Mucosa of descending colon (tissue), 3 donors: ENCODE data around the gene ANKRD42. TPM values are rescaled to one million over a fixed set of nuclear protein-coding genes. Genes with fewer than 3 reads are reported as not detected.

Experiments
- ATAC-seq: fragments of 200-7000 bp; cut with Tn5 transposase; one replicate; pipeline ENCODE4 v1.9.1; 2020; ENCODE audit warnings: mild to moderate bottlenecking, moderate library complexity
- DNase-seq, 3 donors: peaks; one replicate each; pipeline ENCODE4 v3.0.0-alpha.2; 2020
- H3K36me3 ChIP-seq: fragments of 200-600 bp; one replicate; pipeline ENCODE4 v1.8.0; 2021; ENCODE audit warnings: low read depth, mild to moderate bottlenecking
- H3K4me1 ChIP-seq: fragments of 200-600 bp; one replicate; pipeline ENCODE4 v1.8.0; 2021; ENCODE audit warnings: low read depth, mild to moderate bottlenecking
- H3K4me3 ChIP-seq: fragments of 200-600 bp; one replicate; pipeline ENCODE4 v1.8.0; 2021; ENCODE audit warnings: mild to moderate bottlenecking
- H3K9me3 ChIP-seq: fragments of 200-600 bp; one replicate; pipeline ENCODE4 v1.8.0; 2021; ENCODE audit warnings: mild to moderate bottlenecking
- CTCF ChIP-seq: fragments of 200-600 bp; IDR thresholded peaks from one replicate; pipeline ENCODE4 v1.8.0; 2022; ENCODE audit warnings: antibody characterized with exemption, mild to moderate bottlenecking
- intact Hi-C, 2 donors: fragments of 100-400 bp; cut with DNase I in 1 of 2; cut with micrococcal nuclease in 1 of 2; formaldehyde crosslinking; loops; one replicate each; pipeline versions ENCODE4 v1.11.0 to v1.11.1; 2022; cut with DNase I, micrococcal nuclease
- total RNA-seq, 3 donors: library from RNA; stranded (reverse); fragmentation: NEBNext Ultra II Directional in 2 of 3; extraction: Animal tissue kit (Norgen Biotek cat#: 25700) in 2 of 3; gene quantifications; one replicate each; pipeline versions ENCODE4 v1.2.1 to v1.2.4, GENCODE V29; 2021 to 2023
- donor health status: DM: no; HTN: no; CAD: no; lungs with moderate emphysema.
- donor health status: DM: no; HTN: no; CAD: no.
- donor health status: DM: no; HTN: yes; CAD: no.

ANKRD42 gene
- total RNA-seq, 3 donors from 2014 or later, result 7.7 to 15.3 (median 9.3) TPM

GRCh38 chr11:83158965-83159901 lies 34.3 kb upstream of the ANKRD42 start:
- peaks cover 8% of the 10 kb centered on the region for H3K4me1 ChIP-seq

GRCh38 chr11:83159902-83160865 lies 33.3 kb upstream of the ANKRD42 start:
- no peak for TF ChIP-seq CTCF
- peaks cover 8% of the 10 kb centered on the region for H3K4me1 ChIP-seq
- intact Hi-C loops, result loop anchor here in 1 of 2 donors (5.0 to 10.0 kb wide), 2 partner anchors 83 to 255 kb away; partner anchors contain the start of genes DDIAS and PRCP
- no peaks in the 10 kb centered on the region for H3K9me3 ChIP-seq
- no peak for ATAC-seq
- no peak overlapping the region for H3K4me3 ChIP-seq
- H3K36me3 ChIP-seq, result no peaks in the 10 kb centered on the region
- peak in 1 of 3 donors; percentile 56 for DNase-seq

More at GRCh38 chr11:83158965-83159901, 34.3 kb upstream of the ANKRD42 start:
- no peak overlapping the region for H3K4me3 ChIP-seq
- no peaks in the 10 kb centered on the region for H3K36me3 ChIP-seq
- intact Hi-C loops, result loop anchor here in 1 of 2 donors (5.0 kb wide), 1 partner anchor 82 kb away; no protein-coding TSS in a partner anchor
- H3K9me3 ChIP-seq, result no peaks in the 10 kb centered on the region
- DNase-seq (no peak), ATAC-seq (no peak)
- TF ChIP-seq CTCF, result no peak

GRCh38 chr11:83161610-83162199 lies 31.8 kb upstream of the ANKRD42 start:
- Histone ChIP-seq H3K36me3 (no peaks in the 10 kb centered on the region), H3K9me3 (no peaks in the 10 kb centered on the region), H3K4me1 (peaks cover 8% of the 10 kb centered on the region), H3K4me3 (no peak overlapping the region)
- no peak for ATAC-seq
- TF ChIP-seq CTCF, result no peak
- no peak for DNase-seq
- intact Hi-C loops, result loop anchor here in 1 of 2 donors (10.0 kb wide), 1 partner anchor 257 kb away; the partner anchor contains the start of genes DDIAS and PRCP

- Histone ChIP-seq H3K4me3 (no peak overlapping the region), H3K36me3 (no peaks in the 10 kb centered on the region), H3K4me1 (peaks cover 8% of the 10 kb centered on the region), H3K9me3 (no peaks in the 10 kb centered on the region)
- no peak for DNase-seq
- ATAC-seq, result no peak
- TF ChIP-seq CTCF, result no peak
- intact Hi-C loops, result loop anchor here in 1 of 2 donors (10.0 kb wide), 1 partner anchor 258 kb away; the partner anchor contains the start of genes DDIAS and PRCP
These were observed 31.1 kb upstream of the ANKRD42 start for GRCh38 chr11:83162377-83162776.
